Neuronal stem cell (in vitro differentiated cells): ENCODE results near the gene RALGAPA1.

ENCODE experiments used
- DNase-seq: peaks from one replicate; pipeline ENCODE4 v3.0.0-alpha.2; 2013; ENCODE audit warnings: low spot score
- H2AFZ ChIP-seq: one replicate; pipeline ENCODE4 v1.6.1; 2013; ENCODE audit warnings: mild to moderate bottlenecking, low read length, inconsistent platforms
- H2AK5ac ChIP-seq: 2 replicates; pipeline ENCODE4 v1.6.1; 2013; ENCODE audit warnings: low read depth, mild to moderate bottlenecking, inconsistent platforms, low read length, moderate library complexity, mixed read lengths
- H2BK120ac ChIP-seq: 2 replicates; pipeline ENCODE4 v1.6.1; 2013; ENCODE audit warnings: low read depth, mild to moderate bottlenecking, inconsistent platforms, low read length, moderate library complexity, mixed read lengths
- H2BK12ac ChIP-seq: one replicate; pipeline ENCODE4 v1.6.1; 2013; ENCODE audit warnings: low read length, inconsistent platforms
- H2BK15ac ChIP-seq: 2 replicates; pipeline ENCODE4 v1.6.1; 2013; ENCODE audit warnings: mild to moderate bottlenecking, low read length, inconsistent platforms, mixed read lengths
- H2BK5ac ChIP-seq: one replicate; pipeline ENCODE4 v1.6.1; 2013; ENCODE audit warnings: inconsistent platforms, mild to moderate bottlenecking, low read length, moderate library complexity
- H3K14ac ChIP-seq: one replicate; pipeline ENCODE4 v1.6.1; 2013; ENCODE audit warnings: low read length, inconsistent platforms
- H3K18ac ChIP-seq: 2 replicates; pipeline ENCODE4 v1.6.1; 2013; ENCODE audit warnings: low read length, inconsistent platforms
- H3K23ac ChIP-seq: 2 replicates; pipeline ENCODE4 v1.6.1; 2013; ENCODE audit warnings: low read depth, mild to moderate bottlenecking, mixed read lengths, low read length, inconsistent platforms; ENCODE audit not compliant: poor library complexity
- H3K27ac ChIP-seq: replicated peaks from 3 replicates; pipeline ENCODE4 v1.5.1; 2013; ENCODE audit warnings: low read length, inconsistent platforms
- H3K27me3 ChIP-seq, 3 experiments: 2 replicates each; pipeline ENCODE4 v1.6.1; 2013; ENCODE audit warnings: low read length in 3 of 3, mild to moderate bottlenecking in 2 of 3, inconsistent platforms in 1 of 3, low read depth in 1 of 3, mixed read lengths in 1 of 3, moderate library complexity in 1 of 3; ENCODE audit not compliant: control insufficient read depth in 3 of 3, insufficient read depth in 3 of 3
- H3K36me3 ChIP-seq, 2 donors: replicated peaks in 1 of 2; 2 replicates each; pipeline ENCODE4 v1.6.1; 2013; ENCODE audit warnings: low read length in 2 of 2; ENCODE audit not compliant: control insufficient read depth in 2 of 2, insufficient read depth in 2 of 2
- H3K4ac ChIP-seq: 2 replicates; pipeline ENCODE4 v1.6.1; 2013; ENCODE audit warnings: inconsistent platforms, mild to moderate bottlenecking, low read length, moderate library complexity
- H3K4me1 ChIP-seq, 2 donors: 1 replicate in 1 of 2; 2 replicates in 1 of 2; pipeline ENCODE4 v1.6.1; 2013; ENCODE audit warnings: low read length in 2 of 2, low read depth in 1 of 2; ENCODE audit not compliant: control insufficient read depth in 2 of 2, insufficient read depth in 1 of 2
- H3K4me2 ChIP-seq: one replicate; pipeline ENCODE4 v1.6.1; 2013; ENCODE audit warnings: mild to moderate bottlenecking, low read length, inconsistent platforms; ENCODE audit not compliant: insufficient read depth, poor library complexity, severe bottlenecking
- H3K4me3 ChIP-seq, 2 donors: 2 replicates each; pipeline ENCODE4 v1.5.1; 2013; ENCODE audit warnings: low read length in 2 of 2, mild to moderate bottlenecking in 2 of 2, inconsistent platforms in 1 of 2, moderate library complexity in 1 of 2
- H3K79me1 ChIP-seq: one replicate; pipeline ENCODE4 v1.6.1; 2013; ENCODE audit warnings: low read depth, mild to moderate bottlenecking, inconsistent platforms, low read length, moderate library complexity
- H3K9ac ChIP-seq: one replicate; pipeline ENCODE4 v1.6.1; 2013; ENCODE audit warnings: mild to moderate bottlenecking, low read depth, low read length, inconsistent platforms; ENCODE audit not compliant: poor library complexity
- H3K9me3 ChIP-seq, 2 donors: replicated peaks in 1 of 2; 2 replicates each; pipeline versions ENCODE3 to v1.6.1; 2013; ENCODE audit warnings: low read length in 2 of 2, mild to moderate bottlenecking in 2 of 2, inconsistent platforms in 1 of 2, low read depth in 1 of 2, mixed read lengths in 1 of 2, moderate library complexity in 1 of 2; ENCODE audit not compliant: control insufficient read depth in 2 of 2, insufficient read depth in 1 of 2
- H4K8ac ChIP-seq: one replicate; pipeline ENCODE4 v1.6.1; 2013; ENCODE audit warnings: low read depth, mild to moderate bottlenecking, inconsistent platforms, low read length, moderate library complexity
- H4K91ac ChIP-seq: one replicate; pipeline ENCODE4 v1.6.1; 2013; ENCODE audit warnings: low read length, low read depth, mild to moderate bottlenecking, inconsistent platforms; ENCODE audit not compliant: poor library complexity
- WGBS, 2 donors: extraction: QIAGEN DNeasy Blood & Tissue Kit; methylation state at CpG; one replicate each; pipeline ENCODE4 v1.1.7; 2013; ENCODE audit warnings: missing lambda C conversion rate in 2 of 2, mixed read lengths in 1 of 2; ENCODE audit not compliant: insufficient read length in 2 of 2, insufficient replicate concordance in 1 of 2; ENCODE audit errors: extremely low coverage in 2 of 2; 5-methylcytosine and 5-hydroxymethylcytosine counted together

Gene RALGAPA1

DNA sequence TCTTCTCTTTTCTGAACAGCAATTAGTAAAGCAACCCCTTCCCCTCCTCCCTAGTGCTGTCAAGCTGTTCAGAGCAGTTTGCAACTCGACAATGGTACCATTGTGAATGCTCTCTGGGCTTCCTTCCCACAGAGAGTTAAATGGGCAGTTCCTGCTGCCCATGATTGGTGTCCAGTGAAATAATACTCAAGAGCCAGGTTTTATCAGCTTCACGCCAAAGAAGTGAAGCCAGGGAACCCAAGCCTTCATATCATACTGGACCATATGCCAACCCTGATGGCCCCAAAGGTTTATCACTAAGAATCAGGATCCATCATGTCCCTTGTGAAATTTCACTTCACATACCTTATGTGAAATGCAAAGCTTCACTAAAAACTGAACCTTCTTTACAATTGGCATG is 250.4 kb downstream of the RALGAPA1 start:
- Histone ChIP-seq H4K8ac (no peak overlapping the region), H3K4me2 (no peak overlapping the region), H3K27me3 (no peaks in the 10 kb centered on the region), H3K79me1 (no peaks in the 10 kb centered on the region), H2AFZ (no peak overlapping the region), H3K27ac (peak overlapping the region; percentile 77), H3K18ac (no peak overlapping the region), H3K23ac (no peak overlapping the region), H3K4ac (no peak overlapping the region), H2BK120ac (no peak overlapping the region), H2BK12ac (no peak overlapping the region), H4K91ac (no peak overlapping the region), H3K4me3 (no peak overlapping the region), H3K9me3 (no peaks in the 10 kb centered on the region), H2BK15ac (no peak overlapping the region), H3K36me3 (no peaks in the 10 kb centered on the region), H2BK5ac (no peak overlapping the region), H2AK5ac (no peak overlapping the region), H3K4me1 (peaks cover 4 to 6% of the 10 kb centered on the region in 2 donors), H3K9ac (no peak overlapping the region), H3K14ac (no peak overlapping the region)
- WGBS, 2 donors, result no CpG with 5 or more reads among the region's 2 CpGs
- DNase-seq, result peak; percentile 61

DNA sequence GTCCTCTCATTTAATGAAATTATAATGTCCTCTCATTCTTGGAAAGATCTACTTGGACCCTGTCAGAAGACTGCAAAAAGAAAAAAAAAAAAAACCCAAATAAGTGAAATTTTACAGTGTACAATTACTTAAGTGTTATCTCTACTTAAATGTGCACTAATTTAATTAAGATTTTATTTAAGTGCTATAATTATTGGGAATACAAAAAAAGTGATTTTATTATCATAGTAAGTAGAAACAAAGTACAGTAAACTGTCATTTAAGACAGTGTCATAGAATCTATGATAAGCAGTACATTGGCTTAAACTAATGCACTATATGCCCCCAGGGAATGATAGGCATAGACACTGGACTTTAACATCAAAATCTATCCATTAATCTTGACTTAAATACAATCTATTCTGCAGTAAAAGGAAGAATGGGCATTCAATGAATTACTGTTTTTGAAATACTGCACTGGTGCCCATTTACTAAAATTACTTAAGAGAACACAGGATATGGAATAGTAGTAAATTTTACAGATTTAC is 251.8 kb downstream of the RALGAPA1 start:
- H2BK120ac ChIP-seq, result no peak overlapping the region
- H2BK12ac ChIP-seq, result no peak overlapping the region
- H3K23ac ChIP-seq, result no peak overlapping the region
- H3K4me3 ChIP-seq, result no peak overlapping the region
- no peak for DNase-seq
- no peak overlapping the region for H2AFZ ChIP-seq
- no peak overlapping the region for H4K91ac ChIP-seq
- no peak overlapping the region for H3K4me2 ChIP-seq
- no peaks in the 10 kb centered on the region for H3K27me3 ChIP-seq
- H3K9ac ChIP-seq, result no peak overlapping the region
- H3K27ac ChIP-seq, result no peak overlapping the region
- H4K8ac ChIP-seq, result no peak overlapping the region
- H3K14ac ChIP-seq, result no peak overlapping the region
- no peak overlapping the region for H2AK5ac ChIP-seq
- H3K9me3 ChIP-seq, result no peaks in the 10 kb centered on the region
- no peaks in the 10 kb centered on the region for H3K79me1 ChIP-seq
- no peaks in the 10 kb centered on the region for H3K36me3 ChIP-seq
- H3K4ac ChIP-seq, result no peak overlapping the region
- no peak overlapping the region for H3K18ac ChIP-seq
- no peak overlapping the region for H2BK15ac ChIP-seq
- H3K4me1 ChIP-seq, result peaks cover 4 to 6% of the 10 kb centered on the region in 2 donors
- no peak overlapping the region for H2BK5ac ChIP-seq

DNA sequence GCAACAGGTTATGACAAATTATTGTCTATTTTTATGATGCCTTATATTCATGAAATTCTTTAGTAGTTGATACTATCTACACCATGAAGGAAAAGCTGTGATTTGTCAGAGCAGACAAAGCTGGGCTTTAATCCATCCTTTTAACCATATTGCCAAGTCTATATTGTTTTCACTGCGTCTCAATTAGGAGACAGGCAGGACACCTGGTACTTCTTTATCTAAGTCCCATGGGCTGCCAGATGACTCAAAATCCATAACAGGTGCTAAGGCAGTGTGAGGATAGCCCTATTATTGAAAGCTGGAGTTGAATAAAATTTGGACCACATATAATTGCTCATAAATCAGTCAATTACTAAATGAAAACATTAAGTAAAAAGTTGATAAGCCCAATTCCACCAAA is 252.5 kb downstream of the RALGAPA1 start:
- H3K4ac ChIP-seq, result no peak overlapping the region
- H2AK5ac ChIP-seq, result no peak overlapping the region
- H3K27ac ChIP-seq, result no peak overlapping the region
- no peak overlapping the region for H3K18ac ChIP-seq
- H3K27me3 ChIP-seq, result no peaks in the 10 kb centered on the region
- no peak overlapping the region for H4K8ac ChIP-seq
- H3K9me3 ChIP-seq, result no peaks in the 10 kb centered on the region
- no peak overlapping the region for H2BK120ac ChIP-seq
- no peak overlapping the region for H2AFZ ChIP-seq
- no peak overlapping the region for H3K9ac ChIP-seq
- no peak overlapping the region for H2BK5ac ChIP-seq
- no peak overlapping the region for H2BK12ac ChIP-seq
- peaks cover 2 to 6% of the 10 kb centered on the region in 2 donors for H3K4me1 ChIP-seq
- H3K4me2 ChIP-seq, result no peak overlapping the region
- WGBS, 2 donors, result no CpG with 5 or more reads among the region's 1 CpG
- no peak overlapping the region for H2BK15ac ChIP-seq
- no peak for DNase-seq
- no peaks in the 10 kb centered on the region for H3K36me3 ChIP-seq
- H3K4me3 ChIP-seq, result no peak overlapping the region
- no peak overlapping the region for H3K14ac ChIP-seq
- H3K23ac ChIP-seq, result no peak overlapping the region
- no peak overlapping the region for H4K91ac ChIP-seq
- H3K79me1 ChIP-seq, result no peaks in the 10 kb centered on the region

DNA sequence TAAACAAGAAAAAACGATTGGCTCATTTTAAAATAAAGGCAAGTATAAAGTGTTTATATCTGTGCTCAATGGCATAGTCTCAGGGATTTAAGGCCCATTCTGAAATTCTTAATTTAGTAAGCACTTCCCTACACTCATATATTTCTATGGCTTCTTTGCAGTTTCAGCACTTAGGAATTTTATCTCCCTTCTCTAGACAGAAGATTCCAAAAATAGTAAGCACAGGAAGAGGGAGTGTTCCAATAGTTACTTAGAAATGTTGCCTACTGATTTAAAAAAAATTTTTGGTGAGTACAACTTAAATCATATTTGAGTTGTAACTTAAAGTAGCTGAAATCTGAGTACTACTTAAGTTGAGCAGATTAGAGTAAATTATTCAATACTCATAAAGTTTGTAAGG is 255.3 kb downstream of the RALGAPA1 start:
- WGBS, 2 donors, result no CpG with 5 or more reads among the region's 1 CpG
- H3K9ac ChIP-seq, result no peak overlapping the region
- no peak for DNase-seq
- H3K4me3 ChIP-seq, result no peak overlapping the region
- H2AFZ ChIP-seq, result no peak overlapping the region
- no peak overlapping the region for H2BK12ac ChIP-seq
- no peak overlapping the region for H4K91ac ChIP-seq
- no peak overlapping the region for H2BK15ac ChIP-seq
- H3K36me3 ChIP-seq, result no peaks in the 10 kb centered on the region
- H2AK5ac ChIP-seq, result no peak overlapping the region
- no peak overlapping the region for H3K14ac ChIP-seq
- H3K4me1 ChIP-seq, result peaks cover 1 to 10% of the 10 kb centered on the region in 2 donors
- no peak overlapping the region for H2BK120ac ChIP-seq
- no peak overlapping the region for H3K27ac ChIP-seq
- no peak overlapping the region for H3K4me2 ChIP-seq
- no peak overlapping the region for H3K4ac ChIP-seq
- no peak overlapping the region for H2BK5ac ChIP-seq
- H3K23ac ChIP-seq, result no peak overlapping the region
- H3K18ac ChIP-seq, result no peak overlapping the region
- H4K8ac ChIP-seq, result no peak overlapping the region
- H3K79me1 ChIP-seq, result no peaks in the 10 kb centered on the region
- H3K9me3 ChIP-seq, result no peaks in the 10 kb centered on the region
- H3K27me3 ChIP-seq, result no peaks in the 10 kb centered on the region
